ENCODE data around the gene C9orf153.
"Not testable (repeated sequence)": the region's sequence is repeated elsewhere in the genome, so short reads cannot be mapped to it uniquely, and the experiment has no call there.

Gene C9orf153

GRCh38 chr9:86301686-86302085, 42.2 kb upstream of the C9orf153 start:
- Histone ChIP-seq H4K8ac (ENCODE audit: low read depth, low read length) (no peak overlapping the region), H3K4me2 (ENCODE audit: insufficient read depth, low read length, poor library complexity, severe bottlenecking) (no peak overlapping the region), H2AK5ac (ENCODE audit: low read depth, low read length) (no peak overlapping the region), H3K27me3 (ENCODE audit: control insufficient read depth in 3 of 3, insufficient read depth in 3 of 3, low read depth in 1 of 3, low read length in 3 of 3) (no peaks in the 10 kb centered on the region), H3K27ac (replicated peaks; ENCODE audit: low read length) (no peak overlapping the region), H3K36me3 (replicated peaks in 1 of 2; ENCODE audit: control insufficient read depth in 2 of 2, insufficient read depth in 2 of 2, low read length in 2 of 2) (peaks cover 7 to 99% of the 10 kb centered on the region in 2 donors), H3K14ac (ENCODE audit: low read length) (no peak overlapping the region), H3K4ac (ENCODE audit: low read length) (no peak overlapping the region), H3K18ac (ENCODE audit: low read length) (no peak overlapping the region), H3K4me3 (ENCODE audit: low read length in 2 of 2) (no peak overlapping the region), H2BK15ac (ENCODE audit: low read length) (no peak overlapping the region), H3K4me1 (ENCODE audit: control insufficient read depth in 2 of 2, insufficient read depth in 1 of 2, low read depth in 1 of 2, low read length in 2 of 2) (peaks cover 1 to 3% of the 10 kb centered on the region in 2 donors), H4K91ac (ENCODE audit: low read depth, low read length, poor library complexity) (no peak overlapping the region), H3K9me3 (replicated peaks in 1 of 2; ENCODE audit: control insufficient read depth in 2 of 2, insufficient read depth in 1 of 2, low read depth in 1 of 2, low read length in 2 of 2) (no peaks in the 10 kb centered on the region), H2BK12ac (ENCODE audit: low read length) (no peak overlapping the region), H2BK120ac (ENCODE audit: low read depth, low read length) (no peak overlapping the region), H3K79me1 (ENCODE audit: low read depth, low read length) (no peaks in the 10 kb centered on the region), H2BK5ac (ENCODE audit: low read length) (no peak overlapping the region), H2AFZ (ENCODE audit: low read length) (no peak overlapping the region), H3K23ac (ENCODE audit: low read depth, low read length, poor library complexity) (no peak overlapping the region), H3K9ac (ENCODE audit: low read depth, low read length, poor library complexity) (no peak overlapping the region)
- DNase-seq (ENCODE audit: low spot score), result no peak
- WGBS, 2 donors (ENCODE audit: extremely low coverage in 2 of 2, insufficient read length in 2 of 2, insufficient replicate concordance in 1 of 2), result no CpG with 5 or more reads among the region's 1 CpG

GRCh38 chr9:86300701-86301100, 41.2 kb upstream of the C9orf153 start:
- H3K27me3 ChIP-seq (ENCODE audit: control insufficient read depth in 3 of 3, insufficient read depth in 3 of 3, low read depth in 1 of 3, low read length in 3 of 3), result no peaks in the 10 kb centered on the region
- H3K4me3 ChIP-seq (ENCODE audit: low read length in 2 of 2), result no peak overlapping the region
- H2BK120ac ChIP-seq (ENCODE audit: low read depth, low read length), result no peak overlapping the region
- no peak overlapping the region for H3K14ac ChIP-seq (ENCODE audit: low read length)
- H2AFZ ChIP-seq (ENCODE audit: low read length), result no peak overlapping the region
- no peak overlapping the region for H3K27ac ChIP-seq (replicated peaks; ENCODE audit: low read length)
- no peak overlapping the region for H4K8ac ChIP-seq (ENCODE audit: low read depth, low read length)
- H2BK5ac ChIP-seq (ENCODE audit: low read length), result no peak overlapping the region
- no peak overlapping the region for H3K23ac ChIP-seq (ENCODE audit: low read depth, low read length, poor library complexity)
- peaks cover 6 to 99% of the 10 kb centered on the region in 2 donors for H3K36me3 ChIP-seq (replicated peaks in 1 of 2; ENCODE audit: control insufficient read depth in 2 of 2, insufficient read depth in 2 of 2, low read length in 2 of 2)
- no peak overlapping the region for H2BK12ac ChIP-seq (ENCODE audit: low read length)
- no peak for DNase-seq (ENCODE audit: low spot score)
- H3K4me2 ChIP-seq (ENCODE audit: insufficient read depth, low read length, poor library complexity, severe bottlenecking), result no peak overlapping the region
- peaks cover 1 to 3% of the 10 kb centered on the region in 2 donors for H3K4me1 ChIP-seq (ENCODE audit: control insufficient read depth in 2 of 2, insufficient read depth in 1 of 2, low read depth in 1 of 2, low read length in 2 of 2)
- H2BK15ac ChIP-seq (ENCODE audit: low read length), result no peak overlapping the region
- H3K18ac ChIP-seq (ENCODE audit: low read length), result no peak overlapping the region
- no peak overlapping the region for H3K9ac ChIP-seq (ENCODE audit: low read depth, low read length, poor library complexity)
- H2AK5ac ChIP-seq (ENCODE audit: low read depth, low read length), result no peak overlapping the region
- WGBS, 2 donors (ENCODE audit: extremely low coverage in 2 of 2, insufficient read length in 2 of 2, insufficient replicate concordance in 1 of 2), result no CpG with 5 or more reads among the region's 2 CpGs
- no peak overlapping the region for H4K91ac ChIP-seq (ENCODE audit: low read depth, low read length, poor library complexity)
- no peaks in the 10 kb centered on the region for H3K79me1 ChIP-seq (ENCODE audit: low read depth, low read length)
- H3K4ac ChIP-seq (ENCODE audit: low read length), result no peak overlapping the region
- H3K9me3 ChIP-seq (replicated peaks in 1 of 2; ENCODE audit: control insufficient read depth in 2 of 2, insufficient read depth in 1 of 2, low read depth in 1 of 2, low read length in 2 of 2), result no peaks in the 10 kb centered on the region

- H3K14ac ChIP-seq (ENCODE audit: low read length), result no peak overlapping the region
Measured at GRCh38 chr9:86298873-86299272, 39.4 kb upstream of the C9orf153 start.

GRCh38 chr9:86290341-86290740, 30.9 kb upstream of the C9orf153 start:
- H3K36me3 ChIP-seq (replicated peaks in 1 of 2; ENCODE audit: control insufficient read depth in 2 of 2, insufficient read depth in 2 of 2, low read length in 2 of 2), result not testable (repeated sequence)
- H3K4me1 ChIP-seq (ENCODE audit: control insufficient read depth in 2 of 2, insufficient read depth in 1 of 2, low read depth in 1 of 2, low read length in 2 of 2), result peaks cover 4 to 19% of the 10 kb centered on the region in 2 donors

More at GRCh38 chr9:86298873-86299272, 39.4 kb upstream of the C9orf153 start:
- Histone ChIP-seq H2BK5ac (ENCODE audit: low read length) (no peak overlapping the region), H2AK5ac (ENCODE audit: low read depth, low read length) (no peak overlapping the region), H2BK15ac (ENCODE audit: low read length) (no peak overlapping the region), H3K23ac (ENCODE audit: low read depth, low read length, poor library complexity) (peak overlapping the region; percentile 75), H3K79me1 (ENCODE audit: low read depth, low read length) (no peaks in the 10 kb centered on the region), H3K4ac (ENCODE audit: low read length) (no peak overlapping the region), H2BK120ac (ENCODE audit: low read depth, low read length) (no peak overlapping the region), H3K4me1 (ENCODE audit: control insufficient read depth in 2 of 2, insufficient read depth in 1 of 2, low read depth in 1 of 2, low read length in 2 of 2) (peaks cover 1 to 3% of the 10 kb centered on the region in 2 donors), H4K91ac (ENCODE audit: low read depth, low read length, poor library complexity) (peak overlapping the region; percentile 89), H4K8ac (ENCODE audit: low read depth, low read length) (no peak overlapping the region), H3K9me3 (replicated peaks in 1 of 2; ENCODE audit: control insufficient read depth in 2 of 2, insufficient read depth in 1 of 2, low read depth in 1 of 2, low read length in 2 of 2) (no peaks in the 10 kb centered on the region), H3K18ac (ENCODE audit: low read length) (no peak overlapping the region), H3K4me3 (ENCODE audit: low read length in 2 of 2) (no peak overlapping the region), H3K36me3 (replicated peaks in 1 of 2; ENCODE audit: control insufficient read depth in 2 of 2, insufficient read depth in 2 of 2, low read length in 2 of 2) (peaks cover 6 to 81% of the 10 kb centered on the region in 2 donors), H2BK12ac (ENCODE audit: low read length) (no peak overlapping the region), H3K4me2 (ENCODE audit: insufficient read depth, low read length, poor library complexity, severe bottlenecking) (no peak overlapping the region), H3K27me3 (ENCODE audit: control insufficient read depth in 3 of 3, insufficient read depth in 3 of 3, low read depth in 1 of 3, low read length in 3 of 3) (no peaks in the 10 kb centered on the region), H3K27ac (replicated peaks; ENCODE audit: low read length) (no peak overlapping the region), H2AFZ (ENCODE audit: low read length) (no peak overlapping the region), H3K9ac (ENCODE audit: low read depth, low read length, poor library complexity) (peak overlapping the region; percentile 55)
- no peak for DNase-seq (ENCODE audit: low spot score)
- no CpG with 5 or more reads among the region's 11 CpGs for WGBS, 2 donors (ENCODE audit: extremely low coverage in 2 of 2, insufficient read length in 2 of 2, insufficient replicate concordance in 1 of 2)

More at GRCh38 chr9:86290341-86290740, 30.9 kb upstream of the C9orf153 start:
- H4K91ac ChIP-seq (ENCODE audit: low read depth, low read length, poor library complexity); H3K14ac ChIP-seq (ENCODE audit: low read length); H3K79me1 ChIP-seq (ENCODE audit: low read depth, low read length); H3K4ac ChIP-seq (ENCODE audit: low read length); H2BK120ac ChIP-seq (ENCODE audit: low read depth, low read length); H3K18ac ChIP-seq (ENCODE audit: low read length); H2BK12ac ChIP-seq (ENCODE audit: low read length); H3K23ac ChIP-seq (ENCODE audit: low read depth, low read length, poor library complexity); H2BK15ac ChIP-seq (ENCODE audit: low read length); H2BK5ac ChIP-seq (ENCODE audit: low read length); H3K9ac ChIP-seq (ENCODE audit: low read depth, low read length, poor library complexity); H3K27ac ChIP-seq (replicated peaks; ENCODE audit: low read length); DNase-seq (ENCODE audit: low spot score); H2AK5ac ChIP-seq (ENCODE audit: low read depth, low read length); H3K9me3 ChIP-seq (replicated peaks in 1 of 2; ENCODE audit: control insufficient read depth in 2 of 2, insufficient read depth in 1 of 2, low read depth in 1 of 2, low read length in 2 of 2); H3K4me3 ChIP-seq (ENCODE audit: low read length in 2 of 2); H3K27me3 ChIP-seq (ENCODE audit: control insufficient read depth in 3 of 3, insufficient read depth in 3 of 3, low read depth in 1 of 3, low read length in 3 of 3); H4K8ac ChIP-seq (ENCODE audit: low read depth, low read length); H3K4me2 ChIP-seq (ENCODE audit: insufficient read depth, low read length, poor library complexity, severe bottlenecking); H2AFZ ChIP-seq (ENCODE audit: low read length): not testable (repeated sequence)
- WGBS, 2 donors (ENCODE audit: extremely low coverage in 2 of 2, insufficient read length in 2 of 2, insufficient replicate concordance in 1 of 2), result no CpG with 5 or more reads among the region's 6 CpGs

Measured in neuronal stem cell (in vitro differentiated cells).